Right lung (tissue), 5 donors: ENCODE measurements around the gene DNAAF2. TPM values are rescaled to one million over a fixed set of nuclear protein-coding genes. Genes with fewer than 3 reads are reported as not detected.
"Not testable (repeated sequence)": the region's sequence is repeated elsewhere in the genome, so short reads cannot be mapped to it uniquely, and the experiment has no call there.

Source experiments
- DNase-seq, 2 donors: peaks; one replicate each; pipeline ENCODE4 v3.0.0-alpha.2; 2013
- polyA plus RNA-seq, 5 donors: library from polyadenylated mRNA; unstranded; fragments of 120-200 nt; gene quantifications; one replicate each; pipeline versions ENCODE4 v1.2.1 to v1.2.3, GENCODE V29; 2013; ENCODE audit warnings: inconsistent platforms in 1 of 5, low replicate concordance in 1 of 5; ENCODE audit not compliant: insufficient read length in 5 of 5, insufficient read depth in 1 of 5

Gene DNAAF2
- polyA plus RNA-seq, 5 donors, result 13.4 to 16.5 (median 14.4) TPM

GRCh38 chr14:49585803-49586672 is 49.0 kb downstream of the DNAAF2 start, which contains the start of gene RPS29:
Gene RPS29, minus strand, starts transcription at chr14:49586380. Its CDS starts 34 bp downstream, at chr14:49586346.
- DNase-seq, result peak; percentile 98 to 99

GRCh38 chr14:49584981-49585640 is 49.9 kb downstream of the DNAAF2 start:
- DNase-seq, result not testable (repeated sequence)

- no peak for DNase-seq
Measured at GRCh38 chr14:49584058-49584457, 51.0 kb downstream of the DNAAF2 start.

- no peak for DNase-seq
Measured at GRCh38 chr14:49583629-49584028, 51.4 kb downstream of the DNAAF2 start.

- no peak for DNase-seq
Measured at GRCh38 chr14:49582113-49582977, 52.7 kb downstream of the DNAAF2 start.

- DNase-seq, result no peak
Measured at GRCh38 chr14:49581209-49582112, 53.6 kb downstream of the DNAAF2 start.

- DNase-seq, result no peak
Measured at GRCh38 chr14:49579841-49580240, 55.2 kb downstream of the DNAAF2 start.

GRCh38 chr14:49578141-49578540 is 56.9 kb downstream of the DNAAF2 start:
- DNase-seq, result no peak

Other genes with a start within 250 kb of the DNAAF2 start
- gene RPS29, start 48.9 kb downstream of the DNAAF2 start, polyA plus RNA-seq, result 1,000 to 10,000 TPM; 1,653 to 2,585 (median 1,859) TPM
- gene LRR1, start 36.3 kb downstream of the DNAAF2 start, polyA plus RNA-seq, result 10 to 100 TPM in 3 of 5 donors, 1 to 10 TPM in 2; 9.6 to 17.0 (median 11.7) TPM
- gene RPL36AL, start 14.6 kb downstream of the DNAAF2 start, polyA plus RNA-seq, result 100 to 1,000 TPM; 151 to 215 (median 185) TPM
- gene MGAT2, start 14.4 kb downstream of the DNAAF2 start, polyA plus RNA-seq, result 10 to 100 TPM in 2 of 5 donors, 1 to 10 TPM in 3; 8.4 to 28.4 (median 9.6) TPM
- gene POLE2, start 53.0 kb upstream of the DNAAF2 start, polyA plus RNA-seq, result 10 to 100 TPM; 18.6 to 31.3 (median 23.6) TPM
- 1 to 10 TPM; 6.6 to 8.4 (median 7.5) TPM for gene KLHDC1, start 57.9 kb upstream of the DNAAF2 start, polyA plus RNA-seq
- 100 to 1,000 TPM in 4 of 5 donors, 10 to 100 TPM in 1; 87.4 to 129 (median 109) TPM for gene KLHDC2, start 132.9 kb upstream of the DNAAF2 start, polyA plus RNA-seq
- gene NEMF, start 217.5 kb upstream of the DNAAF2 start, polyA plus RNA-seq, result 10 to 100 TPM; 57.2 to 96.4 (median 89.4) TPM